Measurements from ENCODE around the gene NEK7. TPM values are rescaled to one million over a fixed set of nuclear protein-coding genes. Genes with fewer than 3 reads are reported as not detected.
"Not testable (repeated sequence)": the region's sequence is repeated elsewhere in the genome, so short reads cannot be mapped to it uniquely, and the experiment has no call there.

NEK7 gene
- total RNA-seq, 1 donor from 2014 or later: 24.6 TPM

- DNase-seq: no peak
Measured at GRCh38 chr1:198171667-198172540, 15.1 kb downstream of the NEK7 start.

GRCh38 chr1:198173832-198174231 is 17.0 kb downstream of the NEK7 start:
- no peak for DNase-seq

GRCh38 chr1:198174297-198174696 is 17.5 kb downstream of the NEK7 start:
- DNase-seq: no peak

GRCh38 chr1:198175423-198176170 is 18.8 kb downstream of the NEK7 start:
- no peak for DNase-seq

- no peak for DNase-seq
Measured at GRCh38 chr1:198176179-198176578, 19.4 kb downstream of the NEK7 start.

- DNase-seq: no peak
Measured at GRCh38 chr1:198177546-198177945, 20.7 kb downstream of the NEK7 start.

GRCh38 chr1:198178615-198179014 is 21.8 kb downstream of the NEK7 start:
- DNase-seq: no peak

GRCh38 chr1:198179556-198179981 is 22.8 kb downstream of the NEK7 start:
- DNase-seq: no peak

- no peak for DNase-seq
Measured at GRCh38 chr1:198183605-198184004, 26.8 kb downstream of the NEK7 start.

- no peak for DNase-seq
Measured at GRCh38 chr1:198184516-198184915, 27.7 kb downstream of the NEK7 start.

- DNase-seq: no peak
Measured at GRCh38 chr1:198185146-198185545, 28.3 kb downstream of the NEK7 start.

- DNase-seq: no peak
Measured at GRCh38 chr1:198185759-198186158, 29.0 kb downstream of the NEK7 start.

- no peak for DNase-seq
Measured at GRCh38 chr1:198186916-198187580, 30.2 kb downstream of the NEK7 start.

GRCh38 chr1:198187973-198188588 is 31.3 kb downstream of the NEK7 start:
- no peak for DNase-seq

GRCh38 chr1:198191117-198191516 is 34.3 kb downstream of the NEK7 start:
- no peak for DNase-seq

GRCh38 chr1:198193871-198194270 is 37.1 kb downstream of the NEK7 start:
- DNase-seq: not testable (repeated sequence)

GRCh38 chr1:198196630-198197029 is 39.8 kb downstream of the NEK7 start:
- DNase-seq: no peak

GRCh38 chr1:198197285-198197684 is 40.5 kb downstream of the NEK7 start:
- no peak for DNase-seq

- DNase-seq: no peak
Measured at GRCh38 chr1:198199105-198199504, 42.3 kb downstream of the NEK7 start.

- DNase-seq: no peak
Measured at GRCh38 chr1:198201956-198202784, 45.4 kb downstream of the NEK7 start.

- no peak for DNase-seq
Measured at GRCh38 chr1:198203434-198203833, 46.6 kb downstream of the NEK7 start.

All from occipital lobe (tissue), 2 donors.